OCI-LY7 (cell line): ENCODE results near the gene DZIP1L. TPM values are rescaled to one million over a fixed set of nuclear protein-coding genes. Genes with fewer than 3 reads are reported as not detected.

Experiments
- BruUV-seq: library from RNA; stranded (reverse); fragments of 400-500 nt; replicated peaks from 2 replicates; lab custom pipeline; 2021; lab: Mats Ljungman, UMichigan
- CTCF ChIA-PET: fragments of 300-600 bp; sonication (Branson Sonifier 250); formaldehyde crosslinking; loops from one replicate; lab custom pipeline; 2022; ENCODE audit warnings: antibody characterized with exemption; ENCODE audit not compliant: unreplicated experiment; lab: Charles Lee
- POLR2A ChIA-PET: fragments of 300-600 bp; sonication (Branson Sonifier 250); formaldehyde crosslinking; loops from one replicate; lab custom pipeline; 2022; ENCODE audit warnings: antibody characterized with exemption; lab: Charles Lee
- DNase-seq: peaks from one replicate; pipeline ENCODE4 v3.0.0-alpha.2; 2015; ENCODE audit warnings: low spot score
- H2AFZ ChIP-seq: fragments of 200-600 bp; sonication (generic), shearing (Covaris generic); 2 replicates; pipeline ENCODE4 v1.6.1; 2014; ENCODE audit warnings: mild to moderate bottlenecking, antibody characterized with exemption, low read length, moderate library complexity
- H3K27ac ChIP-seq: fragments of 200-600 bp; sonication (generic); 2 replicates; pipeline ENCODE4 v1.5.1; 2014; ENCODE audit warnings: mixed run types, low read depth, mild to moderate bottlenecking, moderate library complexity, low read length, inconsistent platforms; ENCODE audit not compliant: poor library complexity, severe bottlenecking
- H3K36me3 ChIP-seq: fragments of 200-600 bp; sonication (generic); 2 replicates; pipeline ENCODE4 v1.6.1; 2014; ENCODE audit warnings: mild to moderate bottlenecking, antibody characterized with exemption, low read length, moderate library complexity, mixed read lengths; ENCODE audit not compliant: insufficient read depth
- H3K4me1 ChIP-seq: fragments of 200-600 bp; sonication (generic); 2 replicates; pipeline ENCODE4 v1.5.1; 2014; ENCODE audit warnings: mild to moderate bottlenecking, low read length; ENCODE audit not compliant: insufficient read depth, poor library complexity, severe bottlenecking
- H3K4me2 ChIP-seq: fragments of 200-600 bp; sonication (generic); 2 replicates; pipeline ENCODE4 v1.6.1; 2014; ENCODE audit warnings: mild to moderate bottlenecking, low read length
- H3K4me3 ChIP-seq: fragments of 200-600 bp; sonication (generic); 2 replicates; pipeline ENCODE4 v1.5.1; 2014; ENCODE audit warnings: mild to moderate bottlenecking, low read depth, low read length; ENCODE audit not compliant: poor library complexity, severe bottlenecking
- H3K79me2 ChIP-seq: fragments of 200-600 bp; sonication (generic); 2 replicates; pipeline ENCODE4 v1.6.1; 2016; ENCODE audit warnings: low read depth, mild to moderate bottlenecking, low read length, moderate library complexity, mixed read lengths; ENCODE audit not compliant: insufficient read depth
- H3K9me2 ChIP-seq: fragments of 200-600 bp; sonication (generic); 2 replicates; pipeline ENCODE4 v1.6.1; 2016; ENCODE audit warnings: mild to moderate bottlenecking, low read length, mixed read lengths; ENCODE audit not compliant: insufficient read depth
- H3K9me3 ChIP-seq: fragments of 200-600 bp; sonication (generic); 2 replicates; pipeline ENCODE4 v1.6.1; 2014; ENCODE audit warnings: mild to moderate bottlenecking, mixed run types, low read length, mixed read lengths
- H4K20me1 ChIP-seq: fragments of 200-600 bp; sonication (generic); 2 replicates; pipeline ENCODE4 v1.6.1; 2014; ENCODE audit warnings: mild to moderate bottlenecking, antibody characterized with exemption, low read length, moderate library complexity, mixed read lengths; ENCODE audit not compliant: insufficient read depth
- CTCF ChIP-seq: fragments of 200-600 bp; sonication (generic); conservative IDR thresholded peaks from 2 replicates; pipeline ENCODE4 v1.5.1; 2014; ENCODE audit warnings: mild to moderate bottlenecking, antibody characterized with exemption, low read length, moderate library complexity, mixed read lengths
- EZH2phosphoT487 ChIP-seq: fragments of 200-600 bp; sonication (generic); IDR thresholded peaks from 2 replicates; pipeline ENCODE4 v1.6.1; 2018; ENCODE audit warnings: low read depth, borderline replicate concordance, mild to moderate bottlenecking, mixed run types, antibody characterized with exemption, low read length, moderate library complexity, mixed read lengths
- intact Hi-C: fragments of 100-400 bp; cut with micrococcal nuclease; formaldehyde crosslinking; loops from one replicate; pipeline ENCODE4 v1.10.0; 2022; ENCODE audit not compliant: unreplicated experiment
- total RNA-seq, 2 experiments: library from RNA; depleted of rRNA in 1 of 2; stranded (reverse); fragments of >200 nt in 1 of 2; shearing (Covaris generic) in 1 of 2; gene quantifications; 2 replicates each; pipeline ENCODE4 v1.2.3, GENCODE V29; 2014 to 2022

Gene DZIP1L
- total RNA-seq, 2 experiments from 2014 or later: not detected

GRCh38 chr3:138042043-138042442 is 73.4 kb downstream of the DZIP1L start:
- ChIA-PET CTCF (no interaction called here), POLR2A (no interaction called here)
- no TSS peak for BruUV-seq
- TF ChIP-seq CTCF (no peak), EZH2phosphoT487 (no peak)
- H3K9me2 ChIP-seq: no peaks in the 10 kb centered on the region
- intact Hi-C loops: no loop called here
- H3K9me3 ChIP-seq: no peaks in the 10 kb centered on the region
- no peak for DNase-seq
- no peak overlapping the region for H3K4me2 ChIP-seq
- H3K36me3 ChIP-seq: no peaks in the 10 kb centered on the region
- no peaks in the 10 kb centered on the region for H3K79me2 ChIP-seq
- H2AFZ ChIP-seq: no peak overlapping the region
- H3K4me1 ChIP-seq: no peaks in the 10 kb centered on the region
- no peak overlapping the region for H3K4me3 ChIP-seq
- H3K27ac ChIP-seq: no peak overlapping the region
- H4K20me1 ChIP-seq: no peaks in the 10 kb centered on the region

- Histone ChIP-seq H3K4me2 (no peak overlapping the region), H3K9me2 (no peaks in the 10 kb centered on the region), H3K9me3 (no peaks in the 10 kb centered on the region), H3K4me1 (no peaks in the 10 kb centered on the region), H3K4me3 (no peak overlapping the region), H3K27ac (no peak overlapping the region), H4K20me1 (no peaks in the 10 kb centered on the region), H2AFZ (no peak overlapping the region), H3K79me2 (no peaks in the 10 kb centered on the region), H3K36me3 (no peaks in the 10 kb centered on the region)
- ChIA-PET CTCF (no interaction called here), POLR2A (interaction anchor here (0.6 kb wide), 1 partner anchor 61 kb away, joined by 3 read pairs; no protein-coding TSS in a partner anchor)
- no peak for TF ChIP-seq CTCF
- no peak for TF ChIP-seq EZH2phosphoT487
- DNase-seq: no peak
- intact Hi-C loops: no loop called here
- no TSS peak for BruUV-seq
These were observed 76.5 kb downstream of the DZIP1L start for GRCh38 chr3:138038725-138039462.

GRCh38 chr3:138036572-138036971 is 78.8 kb downstream of the DZIP1L start:
- no peak for TF ChIP-seq EZH2phosphoT487
- no peak for TF ChIP-seq CTCF

More at GRCh38 chr3:138036572-138036971, 78.8 kb downstream of the DZIP1L start:
- H3K4me3 ChIP-seq: no peak overlapping the region
- H3K4me2 ChIP-seq: no peak overlapping the region
- H4K20me1 ChIP-seq: no peaks in the 10 kb centered on the region
- ChIA-PET CTCF (no interaction called here), POLR2A (no interaction called here)
- H3K4me1 ChIP-seq: no peaks in the 10 kb centered on the region
- H3K9me3 ChIP-seq: no peaks in the 10 kb centered on the region
- H2AFZ ChIP-seq: no peak overlapping the region
- no peak for DNase-seq
- no peak overlapping the region for H3K27ac ChIP-seq
- H3K79me2 ChIP-seq: no peaks in the 10 kb centered on the region
- intact Hi-C loops: no loop called here
- BruUV-seq: no TSS peak
- H3K36me3 ChIP-seq: no peaks in the 10 kb centered on the region
- no peaks in the 10 kb centered on the region for H3K9me2 ChIP-seq
